H1 (cell line): Measurements from ENCODE around the gene TLL1. TPM values are rescaled to one million over a fixed set of nuclear protein-coding genes. Genes with fewer than 3 reads are reported as not detected.

Experiments used
- CTCF ChIA-PET: fragments of 300-600 bp; sonication (Branson Sonifier 250); formaldehyde crosslinking; loops from one replicate; lab custom pipeline; 2021; ENCODE audit not compliant: partially characterized antibody; lab: Charles Lee
- POLR2A ChIA-PET: fragments of 300-600 bp; sonication (Branson Sonifier 250); formaldehyde crosslinking; loops from one replicate; lab custom pipeline; 2021; ENCODE audit warnings: inconsistent platforms; ENCODE audit not compliant: partially characterized antibody; lab: Charles Lee
- DNase-seq, 2 experiments: peaks; one replicate each; pipeline versions ENCODE4 v3.0.0 to v3.0.0-alpha.2; 2010 to 2022; ENCODE audit warnings: low spot score in 2 of 2, low read depth in 1 of 2, mixed read lengths in 1 of 2
- FAIRE-seq: peaks from 2 replicates; lab custom pipeline; 2011; peaks lifted over from hg19 to GRCh38; lab: Jason Lieb, UNC
- H2AFZ ChIP-seq: 2 replicates; pipeline ENCODE4 v1.8.1; 2012; ENCODE audit warnings: low read length, inconsistent platforms
- H2AK5ac ChIP-seq: 2 replicates; pipeline ENCODE4 v1.6.1; 2013; ENCODE audit warnings: low read depth, low read length
- H2BK120ac ChIP-seq: replicated peaks from 2 replicates; pipeline ENCODE3; 2013; ENCODE audit warnings: low read depth, low read length, inconsistent platforms
- H2BK12ac ChIP-seq: 2 replicates; pipeline ENCODE4 v1.6.1; 2013; ENCODE audit warnings: low read depth, low read length
- H2BK15ac ChIP-seq: 2 replicates; pipeline ENCODE4 v1.6.1; 2013; ENCODE audit warnings: low read length
- H2BK20ac ChIP-seq: 2 replicates; pipeline ENCODE4 v1.6.1; 2013; ENCODE audit warnings: low read length
- H2BK5ac ChIP-seq: 2 replicates; pipeline ENCODE4 v1.6.1; 2013; ENCODE audit warnings: low read depth, low read length
- H3K14ac ChIP-seq: 2 replicates; pipeline ENCODE4 v1.6.1; 2013; ENCODE audit warnings: inconsistent platforms; ENCODE audit not compliant: insufficient read length
- H3K18ac ChIP-seq: 2 replicates; pipeline ENCODE4 v1.6.1; 2013; ENCODE audit warnings: low read length; ENCODE audit errors: extremely low read depth
- H3K23ac ChIP-seq: 2 replicates; pipeline ENCODE4 v1.6.1; 2013; ENCODE audit warnings: inconsistent platforms; ENCODE audit not compliant: insufficient read length
- H3K23me2 ChIP-seq: 2 replicates; pipeline ENCODE4 v1.6.1; 2013; ENCODE audit warnings: low read depth, low read length
- H3K27ac ChIP-seq: 2 replicates; pipeline ENCODE4 v1.6.1; 2011; ENCODE audit warnings: low read depth, low read length, inconsistent platforms
- H3K27me3 ChIP-seq, 4 experiments: replicated peaks in 1 of 4; 1 replicate in 1 of 4; 2 replicates in 3 of 4; pipeline versions ENCODE4 v1.6.1 to v1.8.1; 2011 to 2013; ENCODE audit warnings: low read length in 3 of 4, mild to moderate bottlenecking in 3 of 4, inconsistent platforms in 2 of 4, mixed read lengths in 2 of 4, moderate library complexity in 1 of 4; ENCODE audit not compliant: control insufficient read depth in 3 of 4, insufficient read depth in 3 of 4; ENCODE audit errors: extremely low read depth in 1 of 4
- H3K36me3 ChIP-seq, 4 experiments: 2 replicates each; pipeline versions ENCODE4 v1.6.1 to v1.8.1; 2011 to 2013; ENCODE audit warnings: mild to moderate bottlenecking in 4 of 4, low read length in 3 of 4, moderate library complexity in 2 of 4, control low read depth in 1 of 4, inconsistent platforms in 1 of 4; ENCODE audit not compliant: insufficient read depth in 4 of 4, control insufficient read depth in 2 of 4
- H3K4ac ChIP-seq: replicated peaks from 2 replicates; pipeline ENCODE3; 2013; ENCODE audit warnings: low read length, low read depth, mixed read lengths, inconsistent platforms; ENCODE audit not compliant: insufficient read length
- H3K4me1 ChIP-seq, 4 experiments: replicated peaks in 1 of 4; 1 replicate in 1 of 4; 2 replicates in 3 of 4; pipeline versions ENCODE4 v1.6.1 to v1.8.1; 2011 to 2013; ENCODE audit warnings: low read length in 3 of 4, inconsistent platforms in 2 of 4, mixed read lengths in 1 of 4; ENCODE audit not compliant: insufficient read depth in 4 of 4, control insufficient read depth in 3 of 4
- H3K4me2 ChIP-seq, 2 experiments: 2 replicates each; pipeline versions ENCODE4 v1.6.1 to v1.8.1; 2011 to 2013; ENCODE audit warnings: low read depth in 2 of 2, low read length in 2 of 2, control low read depth in 1 of 2, inconsistent platforms in 1 of 2, mild to moderate bottlenecking in 1 of 2; ENCODE audit not compliant: insufficient read depth in 1 of 2
- H3K4me3 ChIP-seq, 4 experiments: fragments of 200-600, 300-600 bp in 1 of 4; sonication (generic), shearing (Covaris generic), sonication (Bioruptor Twin) in 1 of 4; 2 replicates each; pipeline versions ENCODE4 v1.5.1 to v1.8.1; 2011 to 2016; ENCODE audit warnings: low read length in 4 of 4, low read depth in 3 of 4, control low read depth in 2 of 4, inconsistent platforms in 2 of 4, mild to moderate bottlenecking in 2 of 4, mixed read lengths in 1 of 4, moderate library complexity in 1 of 4; ENCODE audit not compliant: insufficient read depth in 2 of 4; ENCODE audit errors: extremely low read depth in 1 of 4
- H3K56ac ChIP-seq: replicated peaks from 2 replicates; pipeline ENCODE3; 2013; ENCODE audit warnings: low read depth, mild to moderate bottlenecking, mixed read lengths, low read length, inconsistent platforms; ENCODE audit not compliant: insufficient read length
- H3K79me1 ChIP-seq: 2 replicates; pipeline ENCODE4 v1.6.1; 2013; ENCODE audit warnings: low read depth, low read length, control low read depth
- H3K79me2 ChIP-seq, 2 experiments: 2 replicates each; pipeline versions ENCODE4 v1.6.1 to v1.8.1; 2012 to 2013; ENCODE audit warnings: low read length in 2 of 2, mild to moderate bottlenecking in 2 of 2, inconsistent platforms in 1 of 2; ENCODE audit not compliant: insufficient read depth in 2 of 2, control insufficient read depth in 1 of 2
- H3K9ac ChIP-seq, 4 experiments: replicated peaks in 1 of 4; 1 replicate in 1 of 4; 2 replicates in 3 of 4; pipeline versions ENCODE4 v1.6.1 to v1.8.1; 2011 to 2013; ENCODE audit warnings: low read depth in 3 of 4, low read length in 3 of 4, control low read depth in 2 of 4, mild to moderate bottlenecking in 2 of 4, moderate library complexity in 2 of 4, inconsistent platforms in 1 of 4; ENCODE audit errors: extremely low read depth in 1 of 4
- H3K9me3 ChIP-seq, 2 experiments: 2 replicates each; pipeline versions ENCODE4 v1.6.1 to v1.8.1; 2012 to 2013; ENCODE audit warnings: mild to moderate bottlenecking in 2 of 2, moderate library complexity in 2 of 2, control low read depth in 1 of 2, inconsistent platforms in 1 of 2, low read depth in 1 of 2, low read length in 1 of 2, mixed read lengths in 1 of 2; ENCODE audit not compliant: insufficient read depth in 2 of 2
- H4K20me1 ChIP-seq, 2 experiments: replicated peaks in 1 of 2; 2 replicates each; pipeline versions ENCODE3 to v1.8.1; 2011 to 2013; ENCODE audit warnings: inconsistent platforms in 2 of 2, low read length in 2 of 2, mild to moderate bottlenecking in 1 of 2; ENCODE audit not compliant: insufficient read depth in 2 of 2, control insufficient read depth in 1 of 2
- H4K5ac ChIP-seq: 2 replicates; pipeline ENCODE4 v1.6.1; 2013; ENCODE audit warnings: low read length, low read depth, mixed read lengths, inconsistent platforms; ENCODE audit not compliant: insufficient read length
- H4K8ac ChIP-seq: 2 replicates; pipeline ENCODE4 v1.8.0; 2013; ENCODE audit warnings: mild to moderate bottlenecking, moderate library complexity, low read length, inconsistent platforms; ENCODE audit not compliant: insufficient read depth; ENCODE audit errors: extremely low read depth
- H4K91ac ChIP-seq: replicated peaks from 2 replicates; pipeline ENCODE3; 2013; ENCODE audit warnings: low read length, mixed read lengths, inconsistent platforms; ENCODE audit not compliant: insufficient read length
- RAD21 ChIP-seq, 2 experiments: IDR thresholded peaks in 1 of 2; conservative IDR thresholded peaks in 1 of 2; 2 replicates each; pipeline ENCODE4 v1.6.1; 2011; ENCODE audit warnings: low read depth in 2 of 2, low read length in 2 of 2, improper control_type of control experiment in 1 of 2, inconsistent platforms in 1 of 2, mild to moderate bottlenecking in 1 of 2, moderate library complexity in 1 of 2
- WGBS, 2 experiments: shearing (Covaris generic) in 1 of 2; methylation state at CpG; one replicate each; pipeline versions ENCODE4 v1.1.6 to v1.1.7; 2013 to 2015; ENCODE audit warnings: low lambda C conversion rate in 2 of 2, mixed read lengths in 2 of 2, inconsistent platforms in 1 of 2, low coverage in 1 of 2, missing lambda C conversion rate in 1 of 2; ENCODE audit not compliant: insufficient replicate concordance in 2 of 2, insufficient coverage in 1 of 2, insufficient read length in 1 of 2; ENCODE audit errors: extremely low coverage in 1 of 2, missing lambda C conversion rate in 1 of 2; 5-methylcytosine and 5-hydroxymethylcytosine counted together
- polyA plus RNA-seq, 7 experiments: library from polyadenylated mRNA; depleted of rRNA in 3 of 7; stranded (reverse) in 5 of 7; unstranded in 2 of 7; fragments of >200 nt in 5 of 7; fragments of 200-250 nt in 2 of 7; gene quantifications; 1 replicate in 5 of 7; 2 replicates in 1 of 7; 4 replicates in 1 of 7; pipeline versions ENCODE4 v1.2.1 to v1.2.3, GENCODE V29; 2011 to 2013; ENCODE audit warnings: missing spikeins in 2 of 7, mixed read lengths in 2 of 7
- total RNA-seq: library from RNA; stranded (reverse); fragmentation: NEBNext Ultra II Directional; extraction: Animal tissue kit (Norgen Biotek cat#: 25700); gene quantifications from 2 replicates; pipeline ENCODE4 v1.2.1, GENCODE V29; 2021

TLL1 gene
- total and polyA plus RNA-seq, 2 of the 8 experiments (the other 6 are each of a cell fraction or from before 2014, with no cell fraction given): 0.18 to 1.1 TPM

- H3K4me2 ChIP-seq: no peak overlapping the region
- H3K27ac ChIP-seq: no peak overlapping the region
- DNase-seq: no peak
- no peak overlapping the region for H3K9ac ChIP-seq
- H3K9me3 ChIP-seq: no peaks in the 10 kb centered on the region
- ChIA-PET CTCF (no interaction called here), POLR2A (no interaction called here)
- FAIRE-seq: no peak
- H2AK5ac ChIP-seq: no peak overlapping the region
- no peaks in the 10 kb centered on the region for H4K20me1 ChIP-seq
- no peaks in the 10 kb centered on the region for H3K79me1 ChIP-seq
- H3K18ac ChIP-seq: no peak overlapping the region
- no peak overlapping the region for H2BK120ac ChIP-seq
- no peak overlapping the region for H4K5ac ChIP-seq
- no peak overlapping the region for H4K8ac ChIP-seq
- 96% methylated on average over 2 of the region's 2 CpGs; no CpG with 5 or more reads in 1 of the 2 experiments for WGBS, 2 experiments
- H3K27me3 ChIP-seq: no peaks in the 10 kb centered on the region
- H2AFZ ChIP-seq: no peak overlapping the region
- H3K14ac ChIP-seq: no peak overlapping the region
- TF ChIP-seq RAD21 (IDR thresholded peaks at IDR 0.05 in 1 of 2, conservative IDR thresholded peaks at IDR 0.05 in 1 of 2; ENCODE audit: low read depth in 2 of 2, low read length in 2 of 2): no peak
- no peak overlapping the region for H2BK20ac ChIP-seq
- no peak overlapping the region for H3K4me3 ChIP-seq
- H3K4ac ChIP-seq: no peak overlapping the region
- no peak overlapping the region for H2BK12ac ChIP-seq
- H2BK5ac ChIP-seq: no peak overlapping the region
- no peaks in the 10 kb centered on the region for H3K23me2 ChIP-seq
- H4K91ac ChIP-seq: no peak overlapping the region
- no peaks in the 10 kb centered on the region for H3K4me1 ChIP-seq
- H3K56ac ChIP-seq: no peak overlapping the region
- H3K36me3 ChIP-seq: no peaks in the 10 kb centered on the region
- no peak overlapping the region for H3K23ac ChIP-seq
- H2BK15ac ChIP-seq: no peak overlapping the region
- no peaks in the 10 kb centered on the region for H3K79me2 ChIP-seq
Measured at GRCh38 chr4:165971933-165972332, 98.9 kb downstream of the TLL1 start.
